H1 (cell line): ENCODE results near the gene TMEM17. TPM values are rescaled to one million over a fixed set of nuclear protein-coding genes. Genes with fewer than 3 reads are reported as not detected.

Experiments used
- CTCF ChIA-PET: fragments of 300-600 bp; sonication (Branson Sonifier 250); formaldehyde crosslinking; loops from one replicate; lab custom pipeline; 2021; ENCODE audit not compliant: partially characterized antibody; lab: Charles Lee
- POLR2A ChIA-PET: fragments of 300-600 bp; sonication (Branson Sonifier 250); formaldehyde crosslinking; loops from one replicate; lab custom pipeline; 2021; ENCODE audit warnings: inconsistent platforms; ENCODE audit not compliant: partially characterized antibody; lab: Charles Lee
- DNase-seq, 2 experiments: peaks; one replicate each; pipeline versions ENCODE4 v3.0.0 to v3.0.0-alpha.2; 2010 to 2022; ENCODE audit warnings: low spot score in 2 of 2, low read depth in 1 of 2, mixed read lengths in 1 of 2
- FAIRE-seq: peaks from 2 replicates; lab custom pipeline; 2011; peaks lifted over from hg19 to GRCh38; lab: Jason Lieb, UNC
- H2AFZ ChIP-seq: 2 replicates; pipeline ENCODE4 v1.8.1; 2012; ENCODE audit warnings: low read length, inconsistent platforms
- H2AK5ac ChIP-seq: 2 replicates; pipeline ENCODE4 v1.6.1; 2013; ENCODE audit warnings: low read depth, low read length
- H2BK120ac ChIP-seq: replicated peaks from 2 replicates; pipeline ENCODE3; 2013; ENCODE audit warnings: low read depth, low read length, inconsistent platforms
- H2BK12ac ChIP-seq: 2 replicates; pipeline ENCODE4 v1.6.1; 2013; ENCODE audit warnings: low read depth, low read length
- H2BK15ac ChIP-seq: 2 replicates; pipeline ENCODE4 v1.6.1; 2013; ENCODE audit warnings: low read length
- H2BK20ac ChIP-seq: 2 replicates; pipeline ENCODE4 v1.6.1; 2013; ENCODE audit warnings: low read length
- H2BK5ac ChIP-seq: 2 replicates; pipeline ENCODE4 v1.6.1; 2013; ENCODE audit warnings: low read depth, low read length
- H3K14ac ChIP-seq: 2 replicates; pipeline ENCODE4 v1.6.1; 2013; ENCODE audit warnings: inconsistent platforms; ENCODE audit not compliant: insufficient read length
- H3K18ac ChIP-seq: 2 replicates; pipeline ENCODE4 v1.6.1; 2013; ENCODE audit warnings: low read length; ENCODE audit errors: extremely low read depth
- H3K23ac ChIP-seq: 2 replicates; pipeline ENCODE4 v1.6.1; 2013; ENCODE audit warnings: inconsistent platforms; ENCODE audit not compliant: insufficient read length
- H3K23me2 ChIP-seq: 2 replicates; pipeline ENCODE4 v1.6.1; 2013; ENCODE audit warnings: low read depth, low read length
- H3K27ac ChIP-seq: 2 replicates; pipeline ENCODE4 v1.6.1; 2011; ENCODE audit warnings: low read depth, low read length, inconsistent platforms
- H3K27me3 ChIP-seq, 4 experiments: replicated peaks in 1 of 4; 1 replicate in 1 of 4; 2 replicates in 3 of 4; pipeline versions ENCODE4 v1.6.1 to v1.8.1; 2011 to 2013; ENCODE audit warnings: low read length in 3 of 4, mild to moderate bottlenecking in 3 of 4, inconsistent platforms in 2 of 4, mixed read lengths in 2 of 4, moderate library complexity in 1 of 4; ENCODE audit not compliant: control insufficient read depth in 3 of 4, insufficient read depth in 3 of 4; ENCODE audit errors: extremely low read depth in 1 of 4
- H3K36me3 ChIP-seq, 4 experiments: 2 replicates each; pipeline versions ENCODE4 v1.6.1 to v1.8.1; 2011 to 2013; ENCODE audit warnings: mild to moderate bottlenecking in 4 of 4, low read length in 3 of 4, moderate library complexity in 2 of 4, control low read depth in 1 of 4, inconsistent platforms in 1 of 4; ENCODE audit not compliant: insufficient read depth in 4 of 4, control insufficient read depth in 2 of 4
- H3K4ac ChIP-seq: replicated peaks from 2 replicates; pipeline ENCODE3; 2013; ENCODE audit warnings: low read length, low read depth, mixed read lengths, inconsistent platforms; ENCODE audit not compliant: insufficient read length
- H3K4me1 ChIP-seq, 4 experiments: replicated peaks in 1 of 4; 1 replicate in 1 of 4; 2 replicates in 3 of 4; pipeline versions ENCODE4 v1.6.1 to v1.8.1; 2011 to 2013; ENCODE audit warnings: low read length in 3 of 4, inconsistent platforms in 2 of 4, mixed read lengths in 1 of 4; ENCODE audit not compliant: insufficient read depth in 4 of 4, control insufficient read depth in 3 of 4
- H3K4me2 ChIP-seq, 2 experiments: 2 replicates each; pipeline versions ENCODE4 v1.6.1 to v1.8.1; 2011 to 2013; ENCODE audit warnings: low read depth in 2 of 2, low read length in 2 of 2, control low read depth in 1 of 2, inconsistent platforms in 1 of 2, mild to moderate bottlenecking in 1 of 2; ENCODE audit not compliant: insufficient read depth in 1 of 2
- H3K4me3 ChIP-seq, 4 experiments: fragments of 200-600, 300-600 bp in 1 of 4; sonication (generic), shearing (Covaris generic), sonication (Bioruptor Twin) in 1 of 4; 2 replicates each; pipeline versions ENCODE4 v1.5.1 to v1.8.1; 2011 to 2016; ENCODE audit warnings: low read length in 4 of 4, low read depth in 3 of 4, control low read depth in 2 of 4, inconsistent platforms in 2 of 4, mild to moderate bottlenecking in 2 of 4, mixed read lengths in 1 of 4, moderate library complexity in 1 of 4; ENCODE audit not compliant: insufficient read depth in 2 of 4; ENCODE audit errors: extremely low read depth in 1 of 4
- H3K56ac ChIP-seq: replicated peaks from 2 replicates; pipeline ENCODE3; 2013; ENCODE audit warnings: low read depth, mild to moderate bottlenecking, mixed read lengths, low read length, inconsistent platforms; ENCODE audit not compliant: insufficient read length
- H3K79me1 ChIP-seq: 2 replicates; pipeline ENCODE4 v1.6.1; 2013; ENCODE audit warnings: low read depth, low read length, control low read depth
- H3K79me2 ChIP-seq, 2 experiments: 2 replicates each; pipeline versions ENCODE4 v1.6.1 to v1.8.1; 2012 to 2013; ENCODE audit warnings: low read length in 2 of 2, mild to moderate bottlenecking in 2 of 2, inconsistent platforms in 1 of 2; ENCODE audit not compliant: insufficient read depth in 2 of 2, control insufficient read depth in 1 of 2
- H3K9ac ChIP-seq, 4 experiments: replicated peaks in 1 of 4; 1 replicate in 1 of 4; 2 replicates in 3 of 4; pipeline versions ENCODE4 v1.6.1 to v1.8.1; 2011 to 2013; ENCODE audit warnings: low read depth in 3 of 4, low read length in 3 of 4, control low read depth in 2 of 4, mild to moderate bottlenecking in 2 of 4, moderate library complexity in 2 of 4, inconsistent platforms in 1 of 4; ENCODE audit errors: extremely low read depth in 1 of 4
- H3K9me3 ChIP-seq, 2 experiments: 2 replicates each; pipeline versions ENCODE4 v1.6.1 to v1.8.1; 2012 to 2013; ENCODE audit warnings: mild to moderate bottlenecking in 2 of 2, moderate library complexity in 2 of 2, control low read depth in 1 of 2, inconsistent platforms in 1 of 2, low read depth in 1 of 2, low read length in 1 of 2, mixed read lengths in 1 of 2; ENCODE audit not compliant: insufficient read depth in 2 of 2
- H4K20me1 ChIP-seq, 2 experiments: replicated peaks in 1 of 2; 2 replicates each; pipeline versions ENCODE3 to v1.8.1; 2011 to 2013; ENCODE audit warnings: inconsistent platforms in 2 of 2, low read length in 2 of 2, mild to moderate bottlenecking in 1 of 2; ENCODE audit not compliant: insufficient read depth in 2 of 2, control insufficient read depth in 1 of 2
- H4K5ac ChIP-seq: 2 replicates; pipeline ENCODE4 v1.6.1; 2013; ENCODE audit warnings: low read length, low read depth, mixed read lengths, inconsistent platforms; ENCODE audit not compliant: insufficient read length
- H4K8ac ChIP-seq: 2 replicates; pipeline ENCODE4 v1.8.0; 2013; ENCODE audit warnings: mild to moderate bottlenecking, moderate library complexity, low read length, inconsistent platforms; ENCODE audit not compliant: insufficient read depth; ENCODE audit errors: extremely low read depth
- H4K91ac ChIP-seq: replicated peaks from 2 replicates; pipeline ENCODE3; 2013; ENCODE audit warnings: low read length, mixed read lengths, inconsistent platforms; ENCODE audit not compliant: insufficient read length
- GABPA ChIP-seq: IDR thresholded peaks from 2 replicates; pipeline ENCODE4 v1.6.1; 2011; ENCODE audit warnings: mild to moderate bottlenecking, low read length, moderate library complexity, borderline replicate concordance; ENCODE audit not compliant: insufficient read depth
- NANOG ChIP-seq: IDR thresholded peaks from 2 replicates; pipeline ENCODE4 v1.6.1; 2011; ENCODE audit warnings: low read length, low read depth, mild to moderate bottlenecking, inconsistent platforms; ENCODE audit not compliant: insufficient read depth, poor library complexity, severe bottlenecking
- POLR2A ChIP-seq, 2 experiments: IDR thresholded peaks; 1 replicate in 1 of 2; 2 replicates in 1 of 2; pipeline ENCODE4 v1.6.1; 2011; ENCODE audit warnings: low read depth in 2 of 2, low read length in 2 of 2, mild to moderate bottlenecking in 2 of 2; ENCODE audit errors: control extremely low read depth in 1 of 2
- RAD21 ChIP-seq, 2 experiments: IDR thresholded peaks in 1 of 2; conservative IDR thresholded peaks in 1 of 2; 2 replicates each; pipeline ENCODE4 v1.6.1; 2011; ENCODE audit warnings: low read depth in 2 of 2, low read length in 2 of 2, improper control_type of control experiment in 1 of 2, inconsistent platforms in 1 of 2, mild to moderate bottlenecking in 1 of 2, moderate library complexity in 1 of 2
- SIRT6 ChIP-seq: IDR thresholded peaks from one replicate; pipeline ENCODE4 v1.7.1; 2012; ENCODE audit warnings: low read length, inconsistent platforms
- SP4 ChIP-seq: IDR thresholded peaks from 2 replicates; pipeline ENCODE4 v1.6.1; 2012; ENCODE audit warnings: low read length, inconsistent platforms
- TBP ChIP-seq: IDR thresholded peaks from 2 replicates; pipeline ENCODE4 v1.6.1; 2011; ENCODE audit warnings: low read depth, low read length, improper control_type of control experiment
- WGBS, 2 experiments: shearing (Covaris generic) in 1 of 2; methylation state at CpG; one replicate each; pipeline versions ENCODE4 v1.1.6 to v1.1.7; 2013 to 2015; ENCODE audit warnings: low lambda C conversion rate in 2 of 2, mixed read lengths in 2 of 2, inconsistent platforms in 1 of 2, low coverage in 1 of 2, missing lambda C conversion rate in 1 of 2; ENCODE audit not compliant: insufficient replicate concordance in 2 of 2, insufficient coverage in 1 of 2, insufficient read length in 1 of 2; ENCODE audit errors: extremely low coverage in 1 of 2, missing lambda C conversion rate in 1 of 2; 5-methylcytosine and 5-hydroxymethylcytosine counted together
- polyA plus RNA-seq, 7 experiments: library from polyadenylated mRNA; depleted of rRNA in 3 of 7; stranded (reverse) in 5 of 7; unstranded in 2 of 7; fragments of >200 nt in 5 of 7; fragments of 200-250 nt in 2 of 7; gene quantifications; 1 replicate in 5 of 7; 2 replicates in 1 of 7; 4 replicates in 1 of 7; pipeline versions ENCODE4 v1.2.1 to v1.2.3, GENCODE V29; 2011 to 2013; ENCODE audit warnings: missing spikeins in 2 of 7, mixed read lengths in 2 of 7
- total RNA-seq: library from RNA; stranded (reverse); fragmentation: NEBNext Ultra II Directional; extraction: Animal tissue kit (Norgen Biotek cat#: 25700); gene quantifications from 2 replicates; pipeline ENCODE4 v1.2.1, GENCODE V29; 2021
- TF ChIP-seq, protein P1 (sequence below): IDR thresholded peaks from 2 replicates; pipeline ENCODE4 v1.6.1; 2011; ENCODE audit warnings: low read depth, mild to moderate bottlenecking, low read length; ENCODE audit not compliant: insufficient read depth

The TMEM17 gene
- total and polyA plus RNA-seq, 2 of the 8 experiments (the other 6 are each of a cell fraction or from before 2014, with no cell fraction given) = 0.69 to 1.2 TPM

DNA sequence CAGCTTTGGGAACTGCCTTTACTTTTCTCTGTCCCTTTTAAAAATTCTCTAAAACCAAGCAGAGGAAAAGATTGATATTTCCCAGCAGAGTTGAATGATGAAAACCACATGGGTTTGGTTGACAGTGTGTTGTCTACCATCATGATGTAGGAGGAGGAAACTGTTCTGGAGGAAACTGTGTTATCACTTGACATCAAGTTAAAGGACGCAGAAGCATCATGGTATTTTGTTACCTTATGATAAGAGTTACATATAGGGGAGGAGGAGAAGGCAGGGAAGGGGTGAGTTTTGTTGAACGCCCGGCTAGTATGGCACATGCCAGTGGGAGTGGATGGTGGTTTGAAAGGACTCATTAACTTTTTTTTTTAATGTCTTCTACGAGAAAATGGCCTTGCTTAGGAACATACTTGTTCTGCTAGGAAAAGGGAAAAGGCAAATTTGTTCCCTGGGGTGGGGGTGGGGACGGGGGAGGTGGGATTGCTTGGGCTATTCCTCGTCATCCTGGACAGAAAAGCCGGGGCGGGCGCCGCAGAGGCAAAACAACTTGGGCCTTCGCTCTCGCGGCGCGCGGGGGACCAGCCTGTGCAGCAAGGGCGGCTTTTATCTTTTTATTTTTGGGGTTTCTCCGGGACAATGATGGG, 766 bp downstream of the TMEM17 start:
- Histone ChIP-seq H3K79me2 (no peaks in the 10 kb centered on the region), H3K23ac (no peak overlapping the region), H2BK120ac (no peak overlapping the region), H3K27me3 (no peaks in the 10 kb centered on the region), H3K4ac (no peak overlapping the region), H3K9me3 (no peaks in the 10 kb centered on the region), H2BK5ac (no peak overlapping the region), H4K5ac (no peak overlapping the region), H2BK15ac (no peak overlapping the region), H3K4me1 (peaks cover 0 to 3% (median 0%) of the 10 kb centered on the region in 4 experiments; a peak in 1 of 7 replicates), H2BK20ac (0 out of 2 replicates have a peak overlapping the region, but pooled peaks have one; percentile 43), H3K18ac (no peak overlapping the region; the same call in 1 of the 2 replicates), H3K4me2 (peak overlapping the region; percentile 75 to 84), H3K79me1 (no peaks in the 10 kb centered on the region), H3K9ac (peak overlapping the region in 3 of 4 experiments; percentile 67 to 74 (median 69); a peak in 5 of 7 replicates), H3K56ac (peak overlapping the region; percentile 18), H3K27ac (peak overlapping the region; percentile 69; the same call in 1 of the 2 replicates), H3K4me3 (peak overlapping the region; percentile 63 to 88 (median 84)), H2BK12ac (peak overlapping the region; percentile 41; the same call in 1 of the 2 replicates), H4K20me1 (no peaks in the 10 kb centered on the region), H4K8ac (peak overlapping the region; percentile 97; the same call in 1 of the 2 replicates), H3K14ac (no peak overlapping the region), H2AK5ac (no peak overlapping the region), H3K23me2 (0 out of 2 replicates have a peak, but pooled peaks cover 3% of the 10 kb centered on the region), H4K91ac (no peak overlapping the region), H2AFZ (peak overlapping the region; percentile 64; the same call in 1 of the 2 replicates), H3K36me3 (no peaks in the 10 kb centered on the region)
- TF ChIP-seq POLR2A (IDR thresholded peaks at IDR 0.05; ENCODE audit: control extremely low read depth in 1 of 2, low read depth in 2 of 2, low read length in 2 of 2) (peak in 1 of 2 experiments; percentile 43; a peak in 1 of 3 replicates), GABPA (no peak), TBP (no peak), RAD21 (IDR thresholded peaks at IDR 0.05 in 1 of 2, conservative IDR thresholded peaks at IDR 0.05 in 1 of 2; ENCODE audit: low read depth in 2 of 2, low read length in 2 of 2) (no peak), NANOG (no peak), SP4 (no peak), SIRT6 (no peak)
- TF ChIP-seq, protein P1, sequence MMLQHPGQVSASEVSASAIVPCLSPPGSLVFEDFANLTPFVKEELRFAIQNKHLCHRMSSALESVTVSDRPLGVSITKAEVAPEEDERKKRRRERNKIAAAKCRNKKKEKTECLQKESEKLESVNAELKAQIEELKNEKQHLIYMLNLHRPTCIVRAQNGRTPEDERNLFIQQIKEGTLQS = no peak
- DNase-seq (no peak), FAIRE-seq (peak; percentile 66)
- 34% methylated on average over 12 of the region's 18 CpGs; no CpG with 5 or more reads in 1 of the 2 experiments for WGBS, 2 experiments
- ChIA-PET CTCF (interaction anchor here (1.8 kb wide), 1 partner anchor 48 kb away, joined by 7 read pairs; no protein-coding TSS in a partner anchor), POLR2A (interaction anchor here (0.7 to 2.4 kb wide), 13 partner anchors 11 to 199 kb away, joined by 3 to 7 read pairs (median 3); partner anchors contain the start of gene EHBP1)
